Fibroblast of villous mesenchyme (primary cell): Measurements from ENCODE around the gene CBX4. TPM values are rescaled to one million over a fixed set of nuclear protein-coding genes. Genes with fewer than 3 reads are reported as not detected.

Source experiments
- DNase-seq: peaks from one replicate; pipeline ENCODE4 v3.0.0-alpha.2; 2010; ENCODE audit warnings: low read depth
- H3K4me3 ChIP-seq: 2 replicates; pipeline ENCODE4 v1.5.1; 2011; ENCODE audit warnings: low read depth, mild to moderate bottlenecking, low read length
- total RNA-seq: library from RNA; depleted of rRNA; stranded (reverse); fragments of >200 nt; gene quantifications from 2 replicates; pipeline ENCODE4 v1.2.3, GENCODE V29; 2012
- TF ChIP-seq, protein P1 (sequence below): IDR thresholded peaks from 2 replicates; pipeline ENCODE4 v1.5.1; 2012; ENCODE audit warnings: low read depth, mild to moderate bottlenecking, low read length; ENCODE audit not compliant: insufficient read depth

The CBX4 gene
- total RNA-seq, 1 donor: 13.0 TPM

- peak overlapping the region; percentile 42 for H3K4me3 ChIP-seq
- TF ChIP-seq, protein P1, sequence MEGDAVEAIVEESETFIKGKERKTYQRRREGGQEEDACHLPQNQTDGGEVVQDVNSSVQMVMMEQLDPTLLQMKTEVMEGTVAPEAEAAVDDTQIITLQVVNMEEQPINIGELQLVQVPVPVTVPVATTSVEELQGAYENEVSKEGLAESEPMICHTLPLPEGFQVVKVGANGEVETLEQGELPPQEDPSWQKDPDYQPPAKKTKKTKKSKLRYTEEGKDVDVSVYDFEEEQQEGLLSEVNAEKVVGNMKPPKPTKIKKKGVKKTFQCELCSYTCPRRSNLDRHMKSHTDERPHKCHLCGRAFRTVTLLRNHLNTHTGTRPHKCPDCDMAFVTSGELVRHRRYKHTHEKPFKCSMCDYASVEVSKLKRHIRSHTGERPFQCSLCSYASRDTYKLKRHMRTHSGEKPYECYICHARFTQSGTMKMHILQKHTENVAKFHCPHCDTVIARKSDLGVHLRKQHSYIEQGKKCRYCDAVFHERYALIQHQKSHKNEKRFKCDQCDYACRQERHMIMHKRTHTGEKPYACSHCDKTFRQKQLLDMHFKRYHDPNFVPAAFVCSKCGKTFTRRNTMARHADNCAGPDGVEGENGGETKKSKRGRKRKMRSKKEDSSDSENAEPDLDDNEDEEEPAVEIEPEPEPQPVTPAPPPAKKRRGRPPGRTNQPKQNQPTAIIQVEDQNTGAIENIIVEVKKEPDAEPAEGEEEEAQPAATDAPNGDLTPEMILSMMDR: no peak
- DNase-seq: peak; percentile 74
Measured at GRCh38 chr17:79852748-79853147, 13.5 kb upstream of the CBX4 start.

GRCh38 chr17:79851461-79851817, 12.2 kb upstream of the CBX4 start:
- DNase-seq: no peak
- H3K4me3 ChIP-seq: no peak overlapping the region
- TF ChIP-seq, protein P1: no peak

DNA sequence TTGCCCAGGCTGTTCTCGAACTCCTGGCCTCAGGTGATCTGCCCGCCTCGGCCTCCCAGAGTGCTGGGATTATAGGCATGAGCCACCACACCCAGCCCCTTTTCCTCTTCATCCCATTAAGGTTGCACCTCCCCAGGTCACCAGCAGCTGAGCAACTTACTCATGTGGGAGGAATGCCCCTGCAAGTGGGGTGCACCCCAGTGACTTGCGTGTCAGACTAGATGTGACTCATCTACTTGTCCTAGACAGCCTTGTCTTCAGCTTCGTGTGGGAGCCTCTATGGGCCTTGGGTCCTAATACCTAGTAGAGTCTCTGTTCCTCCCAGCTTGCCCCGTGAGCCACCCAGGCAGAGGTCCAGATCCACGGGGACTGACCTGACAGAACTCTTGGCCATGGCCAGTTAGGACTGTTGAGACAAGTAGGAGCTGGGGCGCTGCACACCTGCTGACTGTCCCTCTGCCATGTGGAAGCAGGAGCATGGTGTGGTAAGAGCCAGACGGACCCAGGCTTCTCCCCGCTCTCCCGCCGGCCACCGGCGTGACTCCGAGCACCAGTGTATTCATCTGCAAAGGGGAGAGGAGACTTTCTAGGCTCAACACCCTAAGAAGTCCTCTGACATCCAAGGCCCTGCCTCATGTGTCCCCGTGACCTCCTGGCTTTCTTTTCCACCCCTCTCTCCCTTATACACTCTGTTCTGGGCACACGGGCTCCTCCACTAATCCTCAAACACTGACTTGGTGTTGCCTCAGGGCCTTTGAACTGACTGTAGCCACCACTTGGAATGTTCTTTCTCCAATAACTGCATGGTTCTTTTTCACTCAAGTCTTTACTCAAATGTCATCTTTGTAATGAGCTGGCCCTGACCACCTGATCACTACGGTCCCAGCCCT, 11.6 kb upstream of the CBX4 start:
- peak; percentile 52 for DNase-seq
- TF ChIP-seq, protein P1: no peak
- no peak overlapping the region for H3K4me3 ChIP-seq

GRCh38 chr17:79849953-79850352, 10.7 kb upstream of the CBX4 start:
- H3K4me3 ChIP-seq: no peak overlapping the region
- TF ChIP-seq, protein P1: no peak
- no peak for DNase-seq

GRCh38 chr17:79848370-79848766, 9.1 kb upstream of the CBX4 start:
- TF ChIP-seq, protein P1: no peak
- no peak for DNase-seq
- H3K4me3 ChIP-seq: no peak overlapping the region

DNA sequence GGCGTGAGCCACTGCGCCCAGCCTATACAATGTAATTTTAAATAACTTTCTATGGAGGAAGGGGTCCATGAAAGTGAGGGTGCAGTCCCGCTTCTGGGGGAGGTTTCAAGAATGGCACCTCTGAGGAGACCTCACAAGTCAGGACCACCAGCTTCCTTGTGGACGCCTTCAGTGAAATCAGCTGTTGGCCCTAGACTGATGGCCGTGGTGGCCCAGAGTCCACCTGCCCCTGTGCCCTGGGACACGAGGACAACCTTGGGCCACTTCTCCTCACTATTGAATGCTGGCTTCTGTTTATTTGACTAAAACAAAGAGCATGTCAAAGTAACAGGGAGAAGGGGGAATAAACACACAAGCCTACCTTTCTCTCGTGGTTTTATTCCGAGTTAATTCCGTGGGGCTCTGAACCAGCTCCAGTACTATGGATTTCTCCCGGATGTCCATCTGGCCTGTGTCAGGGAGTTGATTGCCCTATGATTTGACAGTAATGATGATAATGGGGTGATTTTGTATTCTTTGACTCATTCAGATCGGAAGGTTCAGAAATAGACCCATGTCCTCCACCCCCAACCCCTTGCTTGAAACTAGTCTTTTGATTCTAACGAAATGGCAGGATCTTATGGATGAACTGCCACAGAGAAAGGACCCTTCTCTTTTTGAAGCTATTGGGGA, 8.6 kb upstream of the CBX4 start:
- DNase-seq: no peak
- TF ChIP-seq, protein P1: no peak
- no peak overlapping the region for H3K4me3 ChIP-seq
